OCI-LY3 (cell line): ENCODE data around the gene CNBD2.
"Not testable (repeated sequence)": the region's sequence is repeated elsewhere in the genome, so short reads cannot be mapped to it uniquely, and the experiment has no call there.

Source experiments
- H2AFZ ChIP-seq: fragments of 200-600, 300-600 bp; shearing (Covaris generic); 2 replicates; pipeline ENCODE4 v1.6.0; 2014; ENCODE audit warnings: antibody characterized with exemption, low read depth, low read length
- H3K27ac ChIP-seq: fragments of 200-600, 300-600 bp; sonication (generic); 2 replicates; pipeline ENCODE4 v1.5.1; 2014; ENCODE audit warnings: mild to moderate bottlenecking, low read length, moderate library complexity, mixed read lengths
- H3K27me3 ChIP-seq: fragments of 200-600, 300-600 bp; sonication (generic); 2 replicates; pipeline ENCODE4 v1.6.1; 2014; ENCODE audit warnings: low read depth, low read length, mixed read lengths
- H3K36me3 ChIP-seq: fragments of 200-600, 300-600 bp; sonication (generic); replicated peaks from 2 replicates; pipeline ENCODE3; 2014; ENCODE audit warnings: low read depth, low read length, mixed read lengths
- H3K4me1 ChIP-seq: fragments of 300-600, 200-600 bp; sonication (generic); 2 replicates; pipeline ENCODE4 v1.6.1; 2014; ENCODE audit warnings: low read length, mixed read lengths
- H3K4me2 ChIP-seq: fragments of 200-600, 300-600 bp; sonication (generic); 2 replicates; pipeline ENCODE4 v1.6.1; 2014; ENCODE audit warnings: low read length, mixed read lengths
- H3K4me3 ChIP-seq: fragments of 300-600, 200-600 bp; sonication (generic); 2 replicates; pipeline ENCODE4 v1.5.1; 2014; ENCODE audit warnings: antibody characterized with exemption, mild to moderate bottlenecking, low read length, moderate library complexity
- H3K79me2 ChIP-seq: fragments of 300-600, 200-600 bp; shearing (Covaris generic); 2 replicates; pipeline ENCODE4 v1.6.1; 2014; ENCODE audit warnings: mild to moderate bottlenecking, low read length, mixed read lengths
- H3K9ac ChIP-seq: fragments of 300-600, 200-600 bp; shearing (Covaris generic); 2 replicates; pipeline ENCODE4 v1.6.0; 2014; ENCODE audit warnings: mild to moderate bottlenecking, low read length, moderate library complexity
- H3K9me3 ChIP-seq: fragments of 200-600, 300-600 bp; shearing (Covaris generic); 2 replicates; pipeline ENCODE4 v1.6.1; 2014; ENCODE audit warnings: low read length, mixed read lengths; ENCODE audit not compliant: insufficient read depth
- H4K20me1 ChIP-seq: fragments of 200-600, 300-600 bp; sonication (generic); 2 replicates; pipeline ENCODE4 v1.6.1; 2016; ENCODE audit warnings: low read length, mixed read lengths; ENCODE audit not compliant: insufficient read depth
- CTCF ChIP-seq: fragments of 200-600, 300-600 bp; sonication (generic); IDR thresholded peaks from 2 replicates; pipeline ENCODE4 v1.5.1; 2014; ENCODE audit warnings: antibody characterized with exemption, low read length, low read depth
- EZH2phosphoT487 ChIP-seq: fragments of 200-600 bp; shearing (Covaris generic); IDR thresholded peaks from 2 replicates; pipeline ENCODE4 v1.6.1; 2018; ENCODE audit warnings: antibody characterized with exemption, mixed run types, low read depth

CNBD2 gene

GRCh38 chr20:36079486-36079885 is 111.1 kb downstream of the CNBD2 start:
- Histone ChIP-seq H3K36me3 (no peaks in the 10 kb centered on the region), H4K20me1 (no peaks in the 10 kb centered on the region), H3K27me3 (peaks cover 9% of the 10 kb centered on the region), H3K9ac (no peak overlapping the region), H3K4me1 (peaks cover 7% of the 10 kb centered on the region; the same call in 1 of the 2 replicates), H3K9me3 (no peaks in the 10 kb centered on the region), H3K79me2 (no peaks in the 10 kb centered on the region), H3K4me3 (no peak overlapping the region), H2AFZ (no peak overlapping the region), H3K27ac (no peak overlapping the region), H3K4me2 (no peak overlapping the region)
- TF ChIP-seq EZH2phosphoT487 (no peak), CTCF (no peak)

GRCh38 chr20:36079984-36080383 is 111.6 kb downstream of the CNBD2 start:
- H3K9ac ChIP-seq, H3K9me3 ChIP-seq, H3K4me3 ChIP-seq, H3K4me2 ChIP-seq, H3K27me3 ChIP-seq, H3K27ac ChIP-seq, H4K20me1 ChIP-seq, H3K79me2 ChIP-seq, H2AFZ ChIP-seq, H3K36me3 ChIP-seq, H3K4me1 ChIP-seq: not testable (repeated sequence)
